DND-41 (cell line): ENCODE data around the gene RNF212.

ENCODE experiments used
- CTCF ChIP-seq: IDR thresholded peaks from 2 replicates; pipeline ENCODE4 v1.5.1; 2012; ENCODE audit warnings: borderline replicate concordance, low read length, moderate library complexity, mild to moderate bottlenecking; ENCODE audit not compliant: poor library complexity, severe bottlenecking; ENCODE audit errors: extremely low read depth
- EZH2 ChIP-seq: IDR thresholded peaks from 3 replicates; pipeline ENCODE4 v1.6.1; 2012; ENCODE audit warnings: borderline replicate concordance, low read depth, mild to moderate bottlenecking, moderate library complexity, low read length, inconsistent platforms; ENCODE audit not compliant: severe bottlenecking

DNA sequence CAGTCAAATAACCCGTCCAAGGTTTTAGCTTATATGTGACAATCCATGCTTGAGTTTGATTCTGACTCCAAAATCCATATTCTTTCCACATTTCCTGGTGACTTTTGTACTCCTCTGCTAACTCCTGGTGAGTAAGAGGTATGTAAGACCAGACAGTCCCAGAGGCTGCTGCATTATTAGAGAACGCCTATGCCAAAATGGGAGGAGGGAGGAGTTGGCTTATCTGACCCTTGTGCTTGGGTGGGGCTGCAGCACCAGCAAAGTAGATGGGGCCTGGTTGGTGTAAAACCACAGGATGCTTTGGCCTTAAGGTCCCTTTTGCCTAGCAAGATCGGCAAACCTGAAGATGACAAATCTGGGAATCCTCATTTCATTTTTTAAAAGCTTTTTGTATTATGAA is 9.1 kb upstream of the RNF212 start:
- TF ChIP-seq CTCF (no peak), EZH2 (no peak)
